Measurements from ENCODE around the gene TRIP12.

TRIP12 gene

DNA sequence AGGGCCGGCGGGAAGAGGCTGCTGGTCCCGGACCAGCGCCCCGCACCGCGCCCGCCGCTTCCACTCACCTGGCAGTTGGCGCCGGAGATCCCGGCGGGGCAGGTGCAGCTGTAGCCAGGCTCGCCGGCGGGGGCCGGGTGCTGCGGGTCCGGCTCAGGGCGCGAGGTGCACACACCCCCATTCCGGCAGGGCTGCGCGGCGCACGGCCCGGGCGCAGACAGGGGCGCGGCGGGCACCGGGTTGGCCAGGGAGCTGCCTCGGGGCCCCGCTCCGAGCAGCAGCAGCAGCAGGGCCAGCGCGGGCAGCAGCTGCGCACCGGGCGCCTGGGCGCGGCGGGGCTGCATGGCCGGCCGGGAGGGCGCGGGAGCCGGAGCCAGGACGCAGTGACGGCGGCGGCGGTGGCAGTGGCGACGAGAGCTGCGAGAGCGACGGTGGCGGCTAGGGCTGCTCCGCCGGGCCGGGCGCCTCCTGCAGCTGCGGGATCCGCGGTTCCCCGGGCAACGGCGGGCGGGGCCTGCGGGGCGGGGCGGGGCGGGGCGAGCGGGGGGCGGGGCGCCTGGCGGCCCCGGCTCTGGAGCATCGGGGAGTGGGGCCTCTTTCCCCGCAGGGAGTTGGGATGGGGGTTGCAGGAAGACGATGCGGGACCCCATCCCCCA is 207.6 kb downstream of the TRIP12 start, which contains the start of gene DNER:
Gene DNER (minus strand): TSS at position 476 of the 656 bp plus-strand sequence. CDS start 132 bp downstream, at position 344.
- Histone ChIP-seq H3K36me3 (ENCODE audit: control insufficient read depth in 2 of 2, insufficient read depth in 2 of 2, low read length in 2 of 2) (no peaks in the 10 kb centered on the region), H3K27me3 (ENCODE audit: control insufficient read depth in 2 of 2, insufficient read depth in 2 of 2, low read length in 2 of 2) (peaks cover 48 to 53% of the 10 kb centered on the region in 2 donors), H3K4me1 (ENCODE audit: control insufficient read depth in 2 of 2, insufficient read depth in 2 of 2, low read length in 2 of 2) (peaks cover 3 to 6% of the 10 kb centered on the region in 2 donors), H3K27ac (ENCODE audit: low read depth in 2 of 2, low read length in 2 of 2) (no peak within 1 kb of the TSS), H3K4me3 (ENCODE audit: low read length in 2 of 2) (peak within 1 kb of the TSS; percentile 41 to 53), H3K9ac (ENCODE audit: low read depth in 1 of 2, low read length in 2 of 2) (no peak within 1 kb of the TSS), H3K9me3 (ENCODE audit: control insufficient read depth in 2 of 2, low read length in 2 of 2) (no peaks in the 10 kb centered on the region)
